ENCODE measurements around the gene MAP3K21.

Gene MAP3K21

GRCh38 chr1:233432916-233433315 lies 105.4 kb downstream of the MAP3K21 start:
- DNase-seq (ENCODE audit: extremely low read depth in 1 of 2, low read depth in 1 of 2) = no peak

GRCh38 chr1:233433436-233434210 lies 106.1 kb downstream of the MAP3K21 start:
- DNase-seq (ENCODE audit: extremely low read depth in 1 of 2, low read depth in 1 of 2) = no peak
